ENCODE results near the gene DCBLD2. TPM values are rescaled to one million over a fixed set of nuclear protein-coding genes. Genes with fewer than 3 reads are reported as not detected.

Gene DCBLD2
- total and polyA plus RNA-seq, 2 of the 13 experiments (the other 11 are each of a cell fraction or from before 2014, with no cell fraction given), result 43.8 to 56.9 TPM

- ChIA-PET POLR2A (interaction anchor here (0.6 to 1.6 kb wide), 5 partner anchors 8 to 124 kb away, joined by 3 to 17 read pairs (median 3); partner anchors contain the start of gene DCBLD2), CTCF (ENCODE audit: low intra/inter-chr PET ratio, low total read pairs) (no interaction called here)
- 4% methylated on average over 2 of the region's 2 CpGs for WGBS (ENCODE audit: low lambda C conversion rate)
- intact Hi-C loops (cut with micrococcal nuclease; ENCODE audit: unreplicated experiment) (no loop called here), in situ Hi-C loops (cut with HindIII; ENCODE audit: extremely low pct_ligation_motif_present, low pct_unique_long_range_greater_than_20kb) (loop anchor here (5.0 kb wide), 1 partner anchor 45 kb away; no protein-coding TSS in a partner anchor)
- Histone ChIP-seq H3K4me1 (ENCODE audit: insufficient read depth, low read length) (peaks cover 74% of the 10 kb centered on the region), H3K27ac (ENCODE audit: extremely low read length, insufficient read depth, low read length) (peak overlapping the region; percentile 83), H4K20me1 (ENCODE audit: insufficient read depth, low read length) (no peaks in the 10 kb centered on the region), H3K4me3 (replicated peaks in 1 of 3; ENCODE audit: insufficient read depth in 1 of 3, low read depth in 2 of 3, low read length in 3 of 3) (no peak overlapping the region), H2AFZ (ENCODE audit: low read length) (no peak overlapping the region), H3K27me3 (ENCODE audit: control insufficient read depth in 1 of 2, insufficient read depth in 2 of 2, low read length in 2 of 2) (no peaks in the 10 kb centered on the region), H3K4me2 (ENCODE audit: low read depth, low read length) (peak overlapping the region; percentile 48), H3K79me2 (ENCODE audit: insufficient read depth, low read length) (peaks cover 3% of the 10 kb centered on the region), H3K9ac (ENCODE audit: insufficient read depth, low read depth, low read length) (no peak overlapping the region), H3K36me3 (replicated peaks in 1 of 2; ENCODE audit: control insufficient read depth in 1 of 2, insufficient read depth in 2 of 2, low read length in 2 of 2) (peaks cover 0 to 3% of the 10 kb centered on the region in 2 experiments; a peak in 4 of 5 replicates), H3K9me3 (ENCODE audit: low read length) (no peaks in the 10 kb centered on the region)
- DNase-seq (ENCODE audit: low spot score), result peak; percentile 93
- FAIRE-seq, result peak; percentile 97
- ATAC-seq, result peak; percentile 81
- no TSS peak for BruUV-seq (replicated peaks)
- TF ChIP-seq ZUFSP (CRISPR knock-in tag; IDR thresholded peaks at IDR 0.05; ENCODE audit: borderline replicate concordance) (no peak), ZNF160 (CRISPR knock-in tag; IDR thresholded peaks at IDR 0.05) (no peak), HOMEZ (CRISPR knock-in tag; IDR thresholded peaks at IDR 0.05; ENCODE audit: low read depth) (peak; percentile 92; the same call in 1 of the 2 replicates), ZNF281 (CRISPR knock-in tag; IDR thresholded peaks at IDR 0.05; ENCODE audit: borderline replicate concordance) (peak; percentile 75; the same call in 1 of the 2 replicates), ZMYM3 (CRISPR knock-in tag; IDR thresholded peaks at IDR 0.05) (no peak), DPF2 (CRISPR knock-in tag; IDR thresholded peaks at IDR 0.05; ENCODE audit: borderline replicate concordance, low read depth) (peak; percentile 84), HDAC2 (CRISPR knock-in tag; IDR thresholded peaks at IDR 0.05) (peak; percentile 29; the same call in 1 of the 2 replicates), ZNF362 (CRISPR knock-in tag; IDR thresholded peaks at IDR 0.05; ENCODE audit: borderline replicate concordance) (peak; percentile 18; the same call in 1 of the 2 replicates), ZNF891 (CRISPR knock-in tag; IDR thresholded peaks at IDR 0.05) (no peak), BCL6 (CRISPR knock-in tag; IDR thresholded peaks at IDR 0.05) (peak; percentile 56), CREB1 (IDR thresholded peaks at IDR 0.05) (no peak), CREB1 (CRISPR knock-in tag; IDR thresholded peaks at IDR 0.05) (peak; percentile 68; the same call in 1 of the 2 replicates)
These were observed 124.2 kb downstream of the DCBLD2 start for GRCh38 chr3:98777286-98777685.

Data from HepG2 (cell line).